Activated CD4-positive, CD25-positive, alpha-beta regulatory T cell (primary cell): Measurements from ENCODE around the gene CLMN.

Experiments
- DNase-seq, 4 experiments: peaks; one replicate each; lab custom pipeline; 2025; lab: John Stamatoyannopoulos, UW

Gene CLMN

DNA sequence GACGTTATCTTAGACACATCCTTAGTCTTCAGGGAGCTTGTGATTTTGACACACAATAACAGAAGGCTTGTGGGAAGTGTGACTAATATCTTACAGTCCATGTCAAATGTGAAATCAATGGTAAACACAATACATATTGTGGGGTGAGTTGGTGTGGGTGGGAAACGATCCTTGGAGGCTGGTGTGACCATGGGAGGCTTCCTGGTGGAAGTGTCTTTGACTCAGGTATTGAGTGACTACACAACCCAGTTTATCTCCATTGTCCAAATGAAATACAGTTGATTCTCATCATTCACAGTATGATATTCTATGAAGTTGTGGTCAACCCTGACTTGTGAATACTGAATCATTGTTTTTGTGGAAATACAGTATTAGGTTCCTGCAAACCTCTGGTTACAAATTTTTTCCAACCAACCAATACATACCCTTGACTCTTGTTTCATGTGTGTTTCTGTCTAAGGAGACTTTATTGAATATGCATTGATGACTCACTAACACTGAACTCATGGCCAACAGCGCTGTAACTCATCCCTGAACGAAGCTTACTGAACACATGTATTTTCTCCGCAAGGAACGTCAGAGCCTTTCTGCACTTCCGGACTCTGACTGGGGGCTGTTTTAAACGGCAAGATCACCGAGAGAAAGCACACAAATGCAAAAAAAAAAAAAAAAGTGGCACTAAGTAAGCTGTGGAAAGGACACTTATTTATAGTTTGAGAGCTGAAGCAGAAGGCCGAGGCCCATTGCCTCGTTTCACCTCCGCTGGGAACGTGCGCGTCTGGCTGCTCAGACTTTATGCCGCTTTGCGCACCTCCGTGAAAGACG, 59.0 kb downstream of the CLMN start:
- no peak for DNase-seq

GRCh38 chr14:95258754-95259593, 60.7 kb downstream of the CLMN start:
- no peak for DNase-seq

GRCh38 chr14:95258156-95258555, 61.6 kb downstream of the CLMN start:
- DNase-seq, result no peak

GRCh38 chr14:95257521-95257920, 62.2 kb downstream of the CLMN start:
- DNase-seq, result no peak

- no peak for DNase-seq
These were observed 63.0 kb downstream of the CLMN start for GRCh38 chr14:95256776-95257060.

DNA sequence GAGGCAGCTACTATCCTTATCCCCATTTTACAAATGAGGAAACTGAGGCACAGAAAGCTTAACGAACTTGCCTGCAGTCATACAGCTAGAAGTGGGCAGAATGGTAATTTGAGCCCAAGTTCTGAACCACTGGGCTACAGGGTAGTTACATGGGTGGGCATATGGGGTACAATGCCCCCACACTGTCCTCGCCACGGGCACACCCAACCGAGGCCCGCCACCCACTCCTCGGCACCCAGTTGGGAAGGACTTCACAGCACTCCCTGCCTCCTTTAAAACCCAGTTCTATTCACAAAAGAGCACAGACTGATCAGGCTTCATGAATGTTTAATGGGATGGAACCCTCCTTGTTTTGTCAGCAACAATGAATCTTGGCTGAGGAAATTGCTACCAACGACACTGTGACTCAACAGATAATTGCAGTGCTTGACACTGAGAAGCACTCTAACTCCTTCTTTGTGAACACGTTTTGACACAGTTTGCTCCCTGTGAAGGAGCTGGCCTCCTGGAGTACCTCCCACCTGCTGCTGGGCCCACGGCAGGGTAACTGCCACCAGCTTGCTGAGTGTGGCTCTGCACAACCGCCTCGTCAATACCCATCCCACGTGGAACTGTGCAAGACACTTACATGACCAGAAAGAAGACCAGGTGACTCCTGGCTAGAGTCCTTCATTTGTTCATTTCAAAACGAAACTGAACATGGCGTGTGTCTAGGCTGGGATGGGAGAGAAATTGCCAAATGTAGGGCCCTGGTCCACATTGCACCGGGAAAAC, 63.5 kb downstream of the CLMN start:
- no peak for DNase-seq

- no peak for DNase-seq
These were observed 64.2 kb downstream of the CLMN start for GRCh38 chr14:95255487-95255886.

- DNase-seq, result no peak
These were observed 64.7 kb downstream of the CLMN start for GRCh38 chr14:95255013-95255412.

DNA sequence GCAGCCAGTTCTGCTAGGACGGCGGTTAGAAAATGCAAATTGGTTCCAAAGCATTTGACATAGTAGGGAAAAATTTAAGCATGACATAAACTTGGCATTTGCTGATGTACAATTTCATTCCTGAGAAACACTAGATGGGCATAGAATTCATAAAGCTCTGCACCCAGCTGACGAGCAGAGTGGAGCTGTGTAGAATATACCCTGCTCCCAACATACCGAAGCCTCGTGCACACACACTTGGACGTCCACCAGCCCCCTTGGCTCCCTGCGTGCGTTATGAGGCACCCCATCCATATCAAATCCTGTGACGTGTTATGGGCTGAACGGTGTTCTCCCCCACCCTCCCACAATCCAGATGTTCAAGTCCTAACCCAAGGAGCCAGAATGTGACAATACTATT, 65.4 kb downstream of the CLMN start:
- DNase-seq, result no peak

DNA sequence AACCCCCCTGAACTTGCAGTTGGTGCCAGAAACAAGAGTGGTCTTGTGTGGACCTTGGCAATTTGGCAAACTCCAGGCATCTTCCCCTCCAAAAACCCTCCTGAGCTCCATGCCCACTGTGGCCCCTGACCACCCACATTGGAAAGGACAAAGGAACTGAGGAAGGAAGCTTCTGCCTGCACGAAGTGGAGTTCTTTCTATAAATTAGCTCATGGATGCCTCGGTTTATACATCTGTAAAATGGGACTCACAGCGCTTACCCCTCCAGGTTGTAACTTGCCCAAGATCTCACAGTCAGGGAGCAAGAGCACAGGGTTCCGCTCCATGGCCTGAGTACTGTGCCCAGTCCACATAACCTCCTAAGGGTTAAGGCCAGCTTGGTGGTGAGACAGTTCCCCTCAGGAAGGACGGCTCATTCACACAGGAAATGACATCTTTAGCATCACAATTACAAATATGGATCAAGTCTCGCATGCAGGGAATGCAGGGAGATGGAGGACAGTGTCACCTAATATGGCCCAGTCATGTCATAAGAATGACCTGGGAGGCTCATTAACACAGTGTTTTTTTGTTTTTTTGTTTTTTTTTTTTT, 66.6 kb downstream of the CLMN start:
- no peak for DNase-seq

DNA sequence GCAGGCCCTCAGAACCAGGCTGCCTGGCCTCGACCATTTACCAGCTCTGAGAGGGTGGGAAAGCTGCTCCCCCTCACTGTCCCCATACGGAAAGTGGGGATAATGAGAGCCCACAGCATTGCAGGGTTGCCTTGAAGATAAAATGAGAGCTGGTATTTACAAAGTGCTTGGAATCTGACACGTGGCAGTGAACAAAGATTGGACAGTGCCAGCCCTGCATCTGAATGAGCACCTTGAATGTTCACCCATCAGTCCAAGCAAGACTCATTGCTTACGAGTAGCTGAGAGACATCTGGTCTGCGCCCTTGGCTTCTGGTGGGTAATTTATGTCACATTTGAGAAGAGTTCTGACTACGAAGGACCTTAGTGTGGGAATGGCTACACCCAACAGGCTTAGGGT, 67.5 kb downstream of the CLMN start:
- no peak for DNase-seq

DNA sequence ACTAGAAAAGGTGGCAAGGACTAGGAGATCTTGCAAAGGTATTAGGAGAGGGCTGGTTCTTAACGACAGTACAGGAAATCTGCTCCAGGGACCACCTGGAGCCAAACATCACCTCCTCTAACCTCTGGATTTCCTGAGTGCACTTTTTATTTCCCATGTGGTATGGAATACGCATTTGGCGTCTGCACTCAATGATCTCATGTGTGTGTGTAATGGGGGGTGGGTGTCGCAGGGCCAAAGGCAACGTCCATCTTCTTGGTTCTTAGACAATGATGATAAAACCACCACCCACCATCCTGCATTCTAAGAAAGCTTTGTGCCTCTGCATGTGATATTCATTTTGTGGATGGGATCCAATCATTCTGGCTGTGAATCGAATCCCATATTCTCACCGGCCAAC, 68.8 kb downstream of the CLMN start:
- no peak for DNase-seq

GRCh38 chr14:95250140-95250769, 69.5 kb downstream of the CLMN start:
- DNase-seq, result no peak

DNA sequence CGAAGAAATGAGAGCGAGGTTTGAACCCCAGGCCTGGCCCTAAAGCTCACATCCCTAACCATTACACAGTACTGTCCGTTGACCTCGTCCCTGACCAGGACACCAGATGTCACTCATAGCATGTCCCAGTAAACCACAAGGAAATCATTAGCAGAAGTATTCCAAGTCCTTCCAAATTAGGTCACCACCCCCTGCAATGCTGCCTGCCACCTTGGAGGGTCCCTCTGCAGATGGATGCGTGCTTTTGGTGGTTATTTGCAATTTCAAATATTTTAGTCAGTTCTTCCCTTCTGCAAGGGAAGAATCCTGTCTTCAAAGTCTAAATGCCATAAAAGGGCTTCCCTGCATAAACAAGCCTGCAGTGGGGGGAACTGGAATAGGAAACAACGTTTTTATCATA, 71.3 kb downstream of the CLMN start:
- no peak for DNase-seq

DNA sequence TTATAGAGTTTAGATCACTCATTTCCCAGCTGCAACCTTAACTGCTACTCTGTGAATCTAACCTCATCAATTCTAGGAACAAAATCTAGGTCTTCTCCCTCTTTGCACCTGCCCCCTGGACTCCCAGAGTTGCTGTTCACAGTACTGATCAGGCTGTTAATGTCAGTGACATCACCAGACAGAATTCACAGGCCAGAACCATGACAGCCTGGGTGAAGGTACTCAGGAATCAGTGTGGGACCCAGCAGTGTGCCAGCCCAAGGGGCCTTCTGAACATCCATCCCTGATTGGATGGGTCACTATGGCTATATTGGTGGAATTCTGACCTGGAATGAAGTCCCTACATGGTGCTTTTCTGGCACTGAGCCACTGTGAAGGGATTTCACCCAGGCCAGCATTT, 72.8 kb downstream of the CLMN start:
- DNase-seq, result no peak

DNA sequence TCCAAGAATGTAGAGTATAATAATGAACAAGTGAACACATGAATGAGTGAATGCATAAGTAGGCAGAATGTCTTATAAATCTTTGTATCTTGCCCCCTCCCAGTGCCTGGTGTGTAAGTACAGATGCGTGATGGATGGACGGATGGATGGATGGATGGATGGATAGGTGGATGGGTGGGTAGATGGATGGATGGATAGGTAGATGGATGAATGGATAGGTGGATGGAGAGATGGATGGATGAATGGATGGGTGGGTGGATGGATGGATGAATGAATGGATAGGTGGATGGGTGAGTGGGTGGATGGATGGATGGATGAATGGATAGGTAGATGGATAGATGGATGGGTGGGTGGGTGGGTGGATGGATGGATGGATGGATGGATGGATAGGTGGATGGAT, 74.4 kb downstream of the CLMN start:
- DNase-seq, result no peak

DNA sequence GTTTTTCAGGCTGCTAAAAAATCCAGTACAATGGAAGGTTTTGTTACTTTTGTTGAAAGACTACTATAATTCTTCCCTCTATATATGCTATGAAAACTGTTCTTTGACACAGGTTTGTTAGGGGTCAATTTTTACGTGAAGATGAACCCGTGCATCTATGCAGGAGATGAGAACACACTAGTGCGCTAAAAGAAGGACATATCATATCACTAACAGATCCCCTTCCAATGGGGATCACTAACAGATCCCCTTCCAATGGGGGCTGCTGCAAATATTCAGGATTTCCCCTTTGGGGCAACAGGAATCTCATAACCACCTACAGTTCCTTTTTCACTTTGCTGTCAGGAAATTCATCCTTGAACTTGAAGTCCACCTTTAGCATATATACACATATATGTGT, 75.1 kb downstream of the CLMN start:
- no peak for DNase-seq

GRCh38 chr14:95242870-95243269, 76.8 kb downstream of the CLMN start:
- DNase-seq, result no peak

DNA sequence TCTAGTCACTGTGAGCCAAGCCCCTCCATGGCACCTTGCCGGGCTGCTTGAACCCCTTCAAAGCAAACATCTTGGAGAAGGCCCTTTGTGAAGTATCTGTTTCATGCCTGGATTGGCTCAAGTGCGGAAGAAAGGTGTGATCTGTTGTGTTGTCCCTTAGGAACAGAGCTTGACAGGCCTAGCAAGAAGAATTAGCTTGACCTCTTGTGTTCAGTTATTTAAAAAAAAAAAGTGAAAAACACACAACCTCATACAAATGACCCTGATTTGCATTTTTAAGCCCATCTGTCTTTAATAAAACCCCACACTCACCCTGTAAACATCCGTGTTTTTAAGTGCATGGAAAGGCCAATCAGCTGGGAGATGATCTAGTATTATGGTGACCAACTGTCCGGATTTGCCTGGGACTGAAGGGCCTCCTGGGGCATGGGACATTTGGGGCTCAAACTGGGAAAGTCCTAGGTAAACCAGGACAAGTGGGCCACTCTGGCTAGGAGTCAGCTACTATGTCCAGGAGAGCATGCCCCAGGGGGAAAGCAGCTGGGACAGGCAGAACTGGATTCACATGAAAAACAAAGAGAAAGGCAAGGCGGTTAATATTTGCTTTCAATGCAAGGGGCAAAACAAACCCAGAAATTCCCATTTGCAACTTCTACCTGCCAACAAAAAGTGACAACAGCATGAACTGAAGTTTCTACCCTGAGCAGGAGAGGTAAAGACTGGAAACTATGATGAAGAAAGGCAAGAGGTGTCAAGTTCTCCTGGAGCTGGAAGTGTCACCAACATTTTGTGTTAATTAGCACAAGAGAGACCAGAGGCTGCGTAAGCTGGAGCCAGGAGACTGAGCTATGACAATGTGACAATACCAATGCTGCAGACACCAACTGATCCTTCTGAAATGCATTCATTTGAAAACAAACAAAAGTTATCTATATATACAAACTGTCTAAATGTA, 78.6 kb downstream of the CLMN start:
- DNase-seq, result no peak

DNA sequence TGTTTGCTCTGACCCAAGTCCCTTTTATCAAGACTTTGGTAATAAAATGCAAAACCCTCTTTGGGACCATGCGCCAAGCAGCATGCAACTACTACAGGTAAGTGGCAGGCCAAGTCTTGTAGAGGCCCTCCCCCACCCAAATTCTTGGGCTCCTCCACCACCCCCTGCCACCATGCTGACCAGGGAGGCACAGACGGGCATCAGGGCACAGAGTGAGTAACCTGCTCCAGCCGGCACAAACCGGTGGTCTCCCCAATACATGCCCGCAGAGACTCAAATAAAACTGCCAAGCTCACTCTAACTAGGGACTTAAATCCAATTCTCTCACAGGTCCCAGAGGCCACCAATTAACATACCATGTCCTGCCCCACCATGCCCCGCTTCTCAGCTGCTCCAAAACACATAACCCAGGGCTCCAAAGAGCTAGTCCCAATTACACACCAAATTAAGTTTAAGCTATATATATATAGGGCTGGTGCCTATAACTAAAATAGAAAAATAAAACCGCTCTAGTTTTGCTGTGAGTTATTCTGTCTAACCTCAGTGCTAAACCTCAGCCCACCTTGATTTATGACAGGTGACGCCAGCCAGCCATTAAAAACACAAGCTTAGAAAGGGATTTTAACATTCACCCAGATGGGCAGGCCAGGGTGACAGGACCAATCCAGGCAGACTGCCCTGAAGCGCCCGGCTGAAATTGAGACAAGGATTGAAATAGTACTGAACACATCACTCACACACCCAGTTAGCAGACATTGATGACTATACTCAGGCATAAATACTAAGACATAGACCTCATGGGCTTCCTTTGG, 81.0 kb downstream of the CLMN start:
- no peak for DNase-seq
